NCI-H1048 (cell line): ENCODE data around the gene REXO1.
"Not testable (repeated sequence)": the region's sequence is repeated elsewhere in the genome, so short reads cannot be mapped to it uniquely, and the experiment has no call there.

Source experiments
- DNase-seq: peaks from one replicate; lab custom pipeline; 2025; lab: John Stamatoyannopoulos, UW

Gene REXO1

GRCh38 chr19:1875646-1876495, 27.6 kb upstream of the REXO1 start:
- DNase-seq = peak; percentile 61

- DNase-seq = not testable (repeated sequence)
Measured at GRCh38 chr19:1875265-1875645, 27.0 kb upstream of the REXO1 start.

GRCh38 chr19:1874554-1875185, 26.4 kb upstream of the REXO1 start:
- no peak for DNase-seq

- DNase-seq = no peak
Measured at GRCh38 chr19:1873524-1874473, 25.5 kb upstream of the REXO1 start.

- DNase-seq = no peak
Measured at GRCh38 chr19:1872807-1873523, 24.7 kb upstream of the REXO1 start.

- no peak for DNase-seq
Measured at GRCh38 chr19:1871630-1872029, 23.3 kb upstream of the REXO1 start.

- no peak for DNase-seq
Measured at GRCh38 chr19:1871140-1871597, 22.9 kb upstream of the REXO1 start.

GRCh38 chr19:1868971-1869370, 20.7 kb upstream of the REXO1 start:
- no peak for DNase-seq

- DNase-seq = no peak
Measured at GRCh38 chr19:1867349-1867724, 19.1 kb upstream of the REXO1 start.

- DNase-seq = no peak
Measured at GRCh38 chr19:1866693-1867348, 18.5 kb upstream of the REXO1 start.

- DNase-seq = no peak
Measured at GRCh38 chr19:1865172-1866010, 17.1 kb upstream of the REXO1 start.

- no peak for DNase-seq
Measured at GRCh38 chr19:1864480-1865171, 16.3 kb upstream of the REXO1 start.

- peak; percentile 84 for DNase-seq
Measured at GRCh38 chr19:1863638-1864479, 15.6 kb upstream of the REXO1 start.

- DNase-seq = no peak
Measured at GRCh38 chr19:1863328-1863637, 15.0 kb upstream of the REXO1 start, which contains the start of gene KLF16. TSS of gene KLF16 (minus strand) at chr19:1863579. CDS start at chr19:1863497, 82 bp downstream.

GRCh38 chr19:1862424-1863327, 14.4 kb upstream of the REXO1 start:
- DNase-seq = no peak

GRCh38 chr19:1862068-1862423, 13.8 kb upstream of the REXO1 start:
- DNase-seq = no peak

GRCh38 chr19:1861599-1862031, 13.3 kb upstream of the REXO1 start:
- DNase-seq = no peak
